SK-N-MC (cell line): ENCODE measurements around the gene SMARCA1.

Source experiments
- EZH2 ChIP-seq: fragments of 200-600 bp; sonication (generic); IDR thresholded peaks from one replicate; pipeline ENCODE4 v1.6.1; 2017; ENCODE audit warnings: antibody characterized with exemption
- POLR2AphosphoS5 ChIP-seq: IDR thresholded peaks from 2 replicates; pipeline ENCODE4 v1.6.1; 2012; ENCODE audit warnings: mild to moderate bottlenecking, low read depth, low read length, borderline replicate concordance

- TF ChIP-seq EZH2 (no peak), POLR2AphosphoS5 (no peak)
Measured at GRCh38 chrX:129534816-129535578, 11.7 kb upstream of the SMARCA1 start.
